ENCODE data around the gene RTP3. TPM values are rescaled to one million over a fixed set of nuclear protein-coding genes. Genes with fewer than 3 reads are reported as not detected.

RTP3 gene
- total RNA-seq, 1 experiment from 2014 or later = not detected

GRCh38 chr3:46517016-46517783, 19.4 kb downstream of the RTP3 start:
- no peaks in the 10 kb centered on the region for H3K36me3 ChIP-seq (ENCODE audit: control insufficient read depth in 1 of 2, insufficient read depth in 2 of 2, low read length in 2 of 2)
- TF ChIP-seq EZH2phosphoT487 (IDR thresholded peaks at IDR 0.05; ENCODE audit: borderline replicate concordance) = no peak
- peak; percentile 91 for TF ChIP-seq FOSL1 (IDR thresholded peaks at IDR 0.05; ENCODE audit: low read depth)
- peak; percentile 72 for TF ChIP-seq SP1 (IDR thresholded peaks at IDR 0.05; ENCODE audit: low read depth)
- TF ChIP-seq JUND (IDR thresholded peaks at IDR 0.05) = peak; percentile 90
- TF ChIP-seq SRF (IDR thresholded peaks at IDR 0.05; ENCODE audit: low read depth) = 0 out of 2 replicates have a peak, but pooled peaks have one; percentile 34
- TF ChIP-seq MAX (IDR thresholded peaks at IDR 0.05) = peak; percentile 88
- TF ChIP-seq POLR2A (IDR thresholded peaks at IDR 0.05; ENCODE audit: borderline replicate concordance, extremely low read depth, insufficient read depth, insufficient read length) = no peak
- no peak for TF ChIP-seq ELF1 (IDR thresholded peaks at IDR 0.05; ENCODE audit: borderline replicate concordance, low read depth)
- peak; percentile 58; the same call in 1 of the 2 replicates for TF ChIP-seq CEBPB (IDR thresholded peaks at IDR 0.05; ENCODE audit: low read depth)
- no peak for TF ChIP-seq YY1 (IDR thresholded peaks at IDR 0.05; ENCODE audit: extremely low read depth, insufficient replicate concordance, low read depth, low read length)
- TF ChIP-seq CTCF (IDR thresholded peaks at IDR 0.05 in 2 of 3, conservative IDR thresholded peaks at IDR 0.05 in 1 of 3; ENCODE audit: borderline replicate concordance in 1 of 3, insufficient read depth in 1 of 3, low read depth in 2 of 3, low read length in 2 of 3) = no peak
- no peak for TF ChIP-seq ZBTB33 (IDR thresholded peaks at IDR 0.05; ENCODE audit: extremely low read depth, insufficient replicate concordance, low read length)
- TF ChIP-seq EGR1 (IDR thresholded peaks at IDR 0.05; ENCODE audit: low read depth) = 0 out of 2 replicates have a peak, but pooled peaks have one; percentile 18
- TF ChIP-seq RAD21 (IDR thresholded peaks at IDR 0.05; ENCODE audit: low read depth) = 0 out of 2 replicates have a peak, but pooled peaks have one; percentile 16
- no peak for TF ChIP-seq TCF7L2 (IDR thresholded peaks at IDR 0.05; ENCODE audit: borderline replicate concordance, extremely low read depth, insufficient read depth, insufficient read length)
- TF ChIP-seq ATF3 (IDR thresholded peaks at IDR 0.05) = no peak
- TF ChIP-seq CBX3 (IDR thresholded peaks at IDR 0.05; ENCODE audit: low read depth) = peak; percentile 81
- no peak; the same call in 1 of the 2 replicates for TF ChIP-seq SIN3A (IDR thresholded peaks at IDR 0.05; ENCODE audit: low read depth)
- TF ChIP-seq EZH2 (IDR thresholded peaks at IDR 0.05) = no peak
- POLR2A ChIA-PET = interaction anchor here (1.1 kb wide), 1 partner anchor 41 kb away, joined by 3 read pairs; no protein-coding TSS in a partner anchor
- BruUV-seq (replicated peaks) = no TSS peak
- H3K9me3 ChIP-seq (ENCODE audit: control insufficient read depth in 1 of 2, insufficient read depth in 1 of 2, low read depth in 1 of 2, low read length in 2 of 2) = no peaks in the 10 kb centered on the region
- RAD21 ChIA-PET (ENCODE audit: low non-redundant PET in 1 of 2, low total read pairs in 2 of 2, uncharacterized antibody in 2 of 2, unreplicated experiment in 2 of 2) = no interaction called here
- peaks cover 20 to 31% of the 10 kb centered on the region in 2 experiments for H3K4me1 ChIP-seq (ENCODE audit: control insufficient read depth in 1 of 2, insufficient read depth in 2 of 2, low read length in 2 of 2)
- peak overlapping the region; percentile 65 for H3K4me2 ChIP-seq (ENCODE audit: low read length)
- peak overlapping the region; percentile 12; the same call in 1 of the 2 replicates for H3K9ac ChIP-seq (ENCODE audit: low read length)
- no peaks in the 10 kb centered on the region for H4K20me1 ChIP-seq (ENCODE audit: insufficient read depth)
- CTCF ChIA-PET = interaction anchor here (1.2 to 1.6 kb wide), 3 partner anchors 20 to 67 kb away, joined by 4 to 6 read pairs (median 4); no protein-coding TSS in a partner anchor
- peak; percentile 82 for DNase-seq (ENCODE audit: low read depth, low spot score)
- intact Hi-C loops (cut with micrococcal nuclease) = no loop called here
- peak; percentile 86 for ATAC-seq
- H3K9me2 ChIP-seq (ENCODE audit: insufficient read depth) = no peaks in the 10 kb centered on the region
- H3K4me3 ChIP-seq (replicated peaks in 1 of 2; ENCODE audit: low read depth in 1 of 2, low read length in 2 of 2) = peak overlapping the region in 1 of 2 experiments; percentile 30; a peak in 2 of 4 replicates
- peak overlapping the region; percentile 91 for H2AFZ ChIP-seq (ENCODE audit: low read depth, low read length, poor library complexity, severe bottlenecking)
- no peaks in the 10 kb centered on the region for H3K27me3 ChIP-seq (ENCODE audit: insufficient read depth, low read length)
- H3K79me2 ChIP-seq (ENCODE audit: insufficient read depth, low read length) = no peaks in the 10 kb centered on the region
- peak overlapping the region; percentile 35 for H3K27ac ChIP-seq (ENCODE audit: low read depth, low read length)
